Measurements from ENCODE around the gene OAF. TPM values are rescaled to one million over a fixed set of nuclear protein-coding genes. Genes with fewer than 3 reads are reported as not detected.
A peak's percentile ranks its signal among the peaks of the same experiment; 100 is the strongest.

OAF gene
- total and polyA plus RNA-seq, 9 of the 15 experiments (the other 6 are each of a cell fraction or from before 2014, with no cell fraction given), result 1.1 to 21.6 (median 7.5) TPM

DNA sequence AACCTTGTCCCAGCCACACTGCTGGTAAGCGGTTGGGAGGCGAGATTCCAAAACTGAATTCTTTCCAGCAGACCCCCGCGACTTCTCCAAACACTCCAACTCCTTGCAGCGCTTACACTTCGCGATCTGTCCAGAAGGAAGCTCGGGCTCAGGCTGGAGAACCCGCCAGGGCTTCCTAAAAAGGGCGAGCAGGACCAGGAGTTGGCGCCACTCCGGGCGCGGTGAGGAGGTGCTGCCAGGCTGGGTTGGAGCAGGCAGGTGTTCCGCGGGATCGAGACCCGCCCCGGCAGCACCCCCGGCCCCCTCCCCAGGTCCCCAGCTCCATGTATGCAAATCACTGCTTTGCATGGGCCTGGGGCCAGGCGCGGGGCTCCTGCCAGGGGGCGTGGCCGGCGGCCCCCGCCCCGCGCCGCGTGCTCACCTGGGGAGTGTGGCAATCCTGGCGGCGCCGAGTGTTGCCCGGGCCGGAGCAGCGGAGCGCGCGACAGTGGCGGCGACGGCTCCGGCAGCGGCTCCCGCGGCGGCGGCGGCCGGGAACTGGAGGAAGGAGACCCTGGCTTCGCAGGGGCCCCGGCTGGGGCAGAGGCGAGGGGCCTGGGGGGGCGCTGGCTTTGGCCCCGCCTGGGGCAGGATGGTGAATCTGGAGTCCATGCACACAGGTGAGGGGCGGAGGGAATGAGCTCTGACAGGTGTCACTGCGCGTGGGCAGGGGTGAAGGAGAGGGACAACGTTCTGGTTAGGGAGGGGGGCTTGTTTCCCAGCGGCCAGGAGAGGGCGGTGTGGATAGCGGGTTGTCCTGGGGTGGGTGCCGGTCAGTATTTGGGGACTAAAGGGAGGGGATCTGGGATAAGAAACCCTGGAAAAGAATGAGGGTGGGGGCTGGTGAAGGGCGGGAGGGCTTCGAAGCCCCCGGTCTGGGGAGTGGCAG, 29.1 kb downstream of the OAF start, which contains the start of gene POU2F3:
TSS of gene POU2F3 (plus strand) at position 428 of the 928 bp plus-strand sequence. CDS start at position 632, 204 bp downstream.
- in situ Hi-C loops (cut with MboI) (loop anchor here (5.0 kb wide), 1 partner anchor 67 kb away; no protein-coding TSS in a partner anchor), intact Hi-C loops (cut with micrococcal nuclease) (no loop called here)
- H3K27me3 ChIP-seq (ENCODE audit: control insufficient read depth in 2 of 2, insufficient read depth in 2 of 2, low read length in 2 of 2), result peaks cover 21 to 54% of the 10 kb centered on the region in 2 experiments; a peak in 3 of 5 replicates
- no peak within 1 kb of the TSS for H3K4me3 ChIP-seq
- no peak within 1 kb of the TSS for H3K9ac ChIP-seq (ENCODE audit: insufficient read depth in 1 of 2, low read depth in 2 of 2, low read length in 2 of 2)
- no peaks in the 10 kb centered on the region for H3K79me2 ChIP-seq (ENCODE audit: control insufficient read depth, insufficient read depth, low read length)
- peaks cover 2% of the 10 kb centered on the region for H3K9me1 ChIP-seq (ENCODE audit: control insufficient read depth, insufficient read depth, low read length)
- WGBS (ENCODE audit: insufficient coverage, low coverage, missing lambda C conversion rate), result 30% methylated on average over 28 of the region's 66 CpGs
- no peaks in the 10 kb centered on the region for H3K9me3 ChIP-seq (replicated peaks; ENCODE audit: control insufficient read depth, insufficient read depth, low read depth, low read length)
- ATAC-seq (peak; percentile 56; the same call in 2 of the 3 replicates), DNase-seq (ENCODE audit: extremely low read depth in 1 of 4, low spot score in 3 of 4) (peak; percentile 21 to 62 (median 49)), FAIRE-seq (no peak)
- TF ChIP-seq, protein P1, sequence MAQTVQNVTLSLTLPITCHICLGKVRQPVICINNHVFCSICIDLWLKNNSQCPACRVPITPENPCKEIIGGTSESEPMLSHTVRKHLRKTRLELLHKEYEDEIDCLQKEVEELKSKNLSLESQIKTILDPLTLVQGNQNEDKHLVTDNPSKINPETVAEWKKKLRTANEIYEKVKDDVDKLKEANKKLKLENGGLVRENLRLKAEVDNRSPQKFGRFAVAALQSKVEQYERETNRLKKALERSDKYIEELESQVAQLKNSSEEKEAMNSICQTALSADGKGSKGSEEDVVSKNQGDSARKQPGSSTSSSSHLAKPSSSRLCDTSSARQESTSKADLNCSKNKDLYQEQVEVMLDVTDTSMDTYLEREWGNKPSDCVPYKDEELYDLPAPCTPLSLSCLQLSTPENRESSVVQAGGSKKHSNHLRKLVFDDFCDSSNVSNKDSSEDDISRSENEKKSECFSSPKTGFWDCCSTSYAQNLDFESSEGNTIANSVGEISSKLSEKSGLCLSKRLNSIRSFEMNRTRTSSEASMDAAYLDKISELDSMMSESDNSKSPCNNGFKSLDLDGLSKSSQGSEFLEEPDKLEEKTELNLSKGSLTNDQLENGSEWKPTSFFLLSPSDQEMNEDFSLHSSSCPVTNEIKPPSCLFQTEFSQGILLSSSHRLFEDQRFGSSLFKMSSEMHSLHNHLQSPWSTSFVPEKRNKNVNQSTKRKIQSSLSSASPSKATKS (CRISPR knock-in tag; IDR thresholded peaks at IDR 0.05), result no peak
- TF ChIP-seq SMC3 (conservative IDR thresholded peaks at IDR 0.05; ENCODE audit: insufficient read depth, low read depth, low read length) (0 out of 2 replicates have a peak, but pooled peaks have one; percentile 24), ZNF224 (CRISPR knock-in tag; IDR thresholded peaks at IDR 0.05) (no peak), RAD21 (CRISPR knock-in tag; conservative IDR thresholded peaks at IDR 0.05 in 1 of 2, IDR thresholded peaks at IDR 0.05 in 1 of 2) (peak in 1 of 2 experiments; percentile 34; a peak in 1 of 4 replicates), PHF20 (IDR thresholded peaks at IDR 0.05; ENCODE audit: partially characterized antibody) (no peak), ETV6 (IDR thresholded peaks at IDR 0.05; ENCODE audit: borderline replicate concordance in 1 of 2, low read depth in 2 of 2, low read length in 1 of 2) (no peak), ETV6 (CRISPR knock-in tag; IDR thresholded peaks at IDR 0.05; ENCODE audit: borderline replicate concordance) (no peak), RBM17 (IDR thresholded peaks at IDR 0.05; ENCODE audit: borderline replicate concordance, low read depth, low read length) (no peak), HDAC8 (tag; IDR thresholded peaks at IDR 0.05) (no peak), ZNF347 (CRISPR knock-in tag; IDR thresholded peaks at IDR 0.05; ENCODE audit: low read depth) (no peak), ZNF830 (CRISPR knock-in tag; IDR thresholded peaks at IDR 0.05) (no peak), EGR1 (conservative IDR thresholded peaks at IDR 0.05) (0 out of 2 replicates have a peak, but pooled peaks have one; percentile 5), GABPA (tag; conservative IDR thresholded peaks at IDR 0.05; ENCODE audit: low read depth) (no peak), NR2C1 (IDR thresholded peaks at IDR 0.05) (no peak), NR2C1 (tag; IDR thresholded peaks at IDR 0.05) (no peak)
- TF ChIP-seq, protein P2, sequence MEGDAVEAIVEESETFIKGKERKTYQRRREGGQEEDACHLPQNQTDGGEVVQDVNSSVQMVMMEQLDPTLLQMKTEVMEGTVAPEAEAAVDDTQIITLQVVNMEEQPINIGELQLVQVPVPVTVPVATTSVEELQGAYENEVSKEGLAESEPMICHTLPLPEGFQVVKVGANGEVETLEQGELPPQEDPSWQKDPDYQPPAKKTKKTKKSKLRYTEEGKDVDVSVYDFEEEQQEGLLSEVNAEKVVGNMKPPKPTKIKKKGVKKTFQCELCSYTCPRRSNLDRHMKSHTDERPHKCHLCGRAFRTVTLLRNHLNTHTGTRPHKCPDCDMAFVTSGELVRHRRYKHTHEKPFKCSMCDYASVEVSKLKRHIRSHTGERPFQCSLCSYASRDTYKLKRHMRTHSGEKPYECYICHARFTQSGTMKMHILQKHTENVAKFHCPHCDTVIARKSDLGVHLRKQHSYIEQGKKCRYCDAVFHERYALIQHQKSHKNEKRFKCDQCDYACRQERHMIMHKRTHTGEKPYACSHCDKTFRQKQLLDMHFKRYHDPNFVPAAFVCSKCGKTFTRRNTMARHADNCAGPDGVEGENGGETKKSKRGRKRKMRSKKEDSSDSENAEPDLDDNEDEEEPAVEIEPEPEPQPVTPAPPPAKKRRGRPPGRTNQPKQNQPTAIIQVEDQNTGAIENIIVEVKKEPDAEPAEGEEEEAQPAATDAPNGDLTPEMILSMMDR (IDR thresholded peaks at IDR 0.05 in 2 of 3, conservative IDR thresholded peaks at IDR 0.05 in 1 of 3; ENCODE audit: insufficient read depth in 2 of 3, low read depth in 1 of 3, low read length in 3 of 3), result peak; percentile 30 to 63 (median 42); a peak in 4 of 6 replicates
- no TSS peak for BruUV-seq (replicated peaks)
- H2AFZ ChIP-seq (ENCODE audit: low read depth, low read length), result no peak within 1 kb of the TSS
- POLR2A ChIA-PET, result interaction anchor here (0.8 kb wide), 2 partner anchors 32 to 69 kb away, joined by 3 to 4 read pairs; no protein-coding TSS in a partner anchor
- H3K36me3 ChIP-seq (ENCODE audit: control insufficient read depth, insufficient read depth, low read length), result no peaks in the 10 kb centered on the region
- CTCF ChIA-PET (ENCODE audit: low intra/inter-chr PET ratio), result interaction anchor here (0.6 to 1.1 kb wide), 2 partner anchors 62 to 1042 kb away, joined by 4 read pairs; no protein-coding TSS in a partner anchor
- H3K27ac ChIP-seq (ENCODE audit: extremely low read depth, low read depth, low read length), result no peak within 1 kb of the TSS
- H3K4me2 ChIP-seq (ENCODE audit: insufficient read depth, low read length), result no peak within 1 kb of the TSS
- H4K20me1 ChIP-seq (replicated peaks; ENCODE audit: control insufficient read depth, insufficient read depth, low read length), result peaks cover 18% of the 10 kb centered on the region
- 0 out of 5 replicates have a peak, but pooled peaks cover 0 to 3% of the 10 kb centered on the region in 2 experiments for H3K4me1 ChIP-seq (replicated peaks in 1 of 2; ENCODE audit: control insufficient read depth in 2 of 2, insufficient read depth in 2 of 2, low read length in 2 of 2)

All from K562 (cell line).